AG08395 (cell line): ENCODE data around the gene FOXP4.

Experiments used
- DNase-seq: peaks from one replicate; pipeline ENCODE4 v3.0.0; 2012; ENCODE audit warnings: mixed read lengths, low spot score

Gene FOXP4

GRCh38 chr6:41563060-41563776 lies 17.0 kb downstream of the FOXP4 start:
- no peak for DNase-seq

GRCh38 chr6:41564448-41565142 lies 18.4 kb downstream of the FOXP4 start:
- DNase-seq = no peak

- no peak for DNase-seq
Observed at GRCh38 chr6:41565701-41566100, 19.5 kb downstream of the FOXP4 start.

- no peak for DNase-seq
Observed at GRCh38 chr6:41566961-41567360, 20.8 kb downstream of the FOXP4 start.

GRCh38 chr6:41567684-41568083 lies 21.5 kb downstream of the FOXP4 start:
- no peak for DNase-seq

GRCh38 chr6:41568202-41568584 lies 22.0 kb downstream of the FOXP4 start:
- DNase-seq = no peak

- DNase-seq = no peak
Observed at GRCh38 chr6:41568585-41569384, 22.6 kb downstream of the FOXP4 start.

GRCh38 chr6:41570259-41570615 lies 24.1 kb downstream of the FOXP4 start:
- DNase-seq = no peak

- no peak for DNase-seq
Observed at GRCh38 chr6:41571021-41571780, 25.0 kb downstream of the FOXP4 start.

GRCh38 chr6:41572613-41573012 lies 26.4 kb downstream of the FOXP4 start:
- no peak for DNase-seq

GRCh38 chr6:41573276-41573675 lies 27.1 kb downstream of the FOXP4 start:
- no peak for DNase-seq

- no peak for DNase-seq
Observed at GRCh38 chr6:41573985-41574384, 27.8 kb downstream of the FOXP4 start.

- no peak for DNase-seq
Observed at GRCh38 chr6:41575598-41575997, 29.4 kb downstream of the FOXP4 start.

GRCh38 chr6:41576667-41577066 lies 30.5 kb downstream of the FOXP4 start:
- no peak for DNase-seq

- DNase-seq = peak; percentile 64
Observed at GRCh38 chr6:41577356-41578216, 31.4 kb downstream of the FOXP4 start.

- DNase-seq = peak; percentile 15
Observed at GRCh38 chr6:41578217-41579087, 32.3 kb downstream of the FOXP4 start.

GRCh38 chr6:41579088-41579610 lies 33.0 kb downstream of the FOXP4 start:
- no peak for DNase-seq

GRCh38 chr6:41580690-41581089 lies 34.5 kb downstream of the FOXP4 start:
- DNase-seq = no peak

GRCh38 chr6:41581381-41581991 lies 35.3 kb downstream of the FOXP4 start:
- peak; percentile 91 for DNase-seq

GRCh38 chr6:41582540-41582939 lies 36.4 kb downstream of the FOXP4 start:
- DNase-seq = no peak
